Stomach smooth muscle (tissue), 2 donors: ENCODE data around the gene MAFG.

Experiments
- H3K27ac ChIP-seq: one replicate; pipeline ENCODE4 v1.7.0; 2013; ENCODE audit warnings: mild to moderate bottlenecking, low read length, inconsistent platforms
- H3K27me3 ChIP-seq, 2 donors: one replicate each; pipeline ENCODE4 v1.7.0; 2013; ENCODE audit warnings: low read length in 2 of 2; ENCODE audit not compliant: insufficient read depth in 2 of 2, control insufficient read depth in 1 of 2
- H3K36me3 ChIP-seq, 2 donors: one replicate each; pipeline ENCODE4 v1.7.0; 2013; ENCODE audit warnings: low read length in 2 of 2; ENCODE audit not compliant: control insufficient read depth in 2 of 2, insufficient read depth in 2 of 2
- H3K4me1 ChIP-seq: one replicate; pipeline ENCODE4 v1.7.0; 2013; ENCODE audit warnings: low read length; ENCODE audit not compliant: control insufficient read depth, insufficient read depth
- H3K4me3 ChIP-seq, 2 donors: one replicate each; pipeline ENCODE4 v1.7.0; 2013; ENCODE audit warnings: low read length in 2 of 2
- H3K9ac ChIP-seq, 2 donors: one replicate each; pipeline ENCODE4 v1.7.0; 2013; ENCODE audit warnings: low read length in 2 of 2, mild to moderate bottlenecking in 1 of 2
- H3K9me3 ChIP-seq, 2 donors: one replicate each; pipeline ENCODE4 v1.7.0; 2013; ENCODE audit warnings: low read length in 2 of 2; ENCODE audit not compliant: control insufficient read depth in 2 of 2
- donor health status: healthy.
- donor health status: Pancreatic carcinoma.

MAFG gene

DNA sequence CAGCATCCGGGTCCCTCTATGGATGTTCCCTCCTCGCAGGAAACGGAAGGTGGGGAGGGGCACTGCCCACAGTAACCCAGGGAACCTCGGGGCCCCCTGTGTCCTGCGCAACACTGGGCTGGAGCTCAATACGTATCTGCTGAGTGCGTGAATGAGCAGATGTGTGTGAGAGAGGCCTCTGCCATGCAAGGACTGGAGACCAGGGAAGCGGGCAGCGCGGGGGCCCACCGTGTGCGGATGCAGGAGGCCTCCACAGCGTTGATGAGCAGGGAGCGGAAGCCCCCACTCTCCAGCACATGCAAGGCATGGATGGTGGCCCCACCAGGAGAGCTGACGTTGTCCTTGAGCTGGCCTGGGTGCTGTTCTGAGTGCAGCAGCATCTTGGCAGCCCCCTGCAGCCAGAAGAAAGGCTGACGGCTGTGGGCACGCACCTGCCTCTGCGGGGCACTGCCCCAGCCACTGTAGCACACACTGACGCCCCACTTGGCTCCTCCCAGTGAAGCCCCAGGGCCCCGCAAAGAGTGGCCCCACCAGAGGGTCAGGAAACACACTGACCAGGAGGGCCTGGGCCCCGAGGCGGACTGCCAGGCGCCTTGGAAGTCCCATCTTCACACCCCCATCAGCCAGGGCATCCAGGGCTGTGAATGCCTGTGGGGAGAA lies 6.7 kb upstream of the MAFG start:
- Histone ChIP-seq H3K27me3 (peaks cover 0 to 4% of the 10 kb centered on the region in 2 donors), H3K9ac (no peak overlapping the region), H3K4me1 (peaks cover 11% of the 10 kb centered on the region), H3K9me3 (no peaks in the 10 kb centered on the region), H3K27ac (no peak overlapping the region), H3K36me3 (no peaks in the 10 kb centered on the region), H3K4me3 (no peak overlapping the region)

DNA sequence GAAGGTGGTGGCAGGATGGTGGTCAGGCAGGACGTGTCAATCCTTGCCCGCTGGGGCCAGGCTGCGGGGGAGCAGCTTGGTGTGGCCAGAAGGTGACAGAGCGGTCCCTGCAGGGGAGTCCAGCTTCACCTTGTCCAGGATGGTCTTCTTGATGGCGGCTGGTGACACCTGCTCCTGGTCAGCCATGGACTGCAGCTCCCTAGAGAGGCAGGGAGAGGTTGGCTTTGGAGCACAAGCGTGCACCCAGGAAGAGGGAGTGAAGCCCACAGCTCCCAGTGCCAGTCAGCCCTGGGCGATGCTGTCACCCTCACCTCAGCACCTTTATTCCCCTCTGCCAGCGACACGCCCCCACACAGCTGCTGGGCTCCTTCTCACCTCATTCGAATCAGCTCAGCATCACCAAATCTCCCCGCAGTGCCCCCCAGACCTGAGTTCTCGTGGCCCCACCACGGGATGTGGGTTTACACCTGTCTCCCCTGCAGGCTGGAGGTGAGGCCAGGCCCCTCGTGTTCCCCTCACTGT lies 5.7 kb upstream of the MAFG start:
- Histone ChIP-seq H3K27me3 (peaks cover 4 to 8% of the 10 kb centered on the region in 2 donors), H3K4me1 (peaks cover 17% of the 10 kb centered on the region)

DNA sequence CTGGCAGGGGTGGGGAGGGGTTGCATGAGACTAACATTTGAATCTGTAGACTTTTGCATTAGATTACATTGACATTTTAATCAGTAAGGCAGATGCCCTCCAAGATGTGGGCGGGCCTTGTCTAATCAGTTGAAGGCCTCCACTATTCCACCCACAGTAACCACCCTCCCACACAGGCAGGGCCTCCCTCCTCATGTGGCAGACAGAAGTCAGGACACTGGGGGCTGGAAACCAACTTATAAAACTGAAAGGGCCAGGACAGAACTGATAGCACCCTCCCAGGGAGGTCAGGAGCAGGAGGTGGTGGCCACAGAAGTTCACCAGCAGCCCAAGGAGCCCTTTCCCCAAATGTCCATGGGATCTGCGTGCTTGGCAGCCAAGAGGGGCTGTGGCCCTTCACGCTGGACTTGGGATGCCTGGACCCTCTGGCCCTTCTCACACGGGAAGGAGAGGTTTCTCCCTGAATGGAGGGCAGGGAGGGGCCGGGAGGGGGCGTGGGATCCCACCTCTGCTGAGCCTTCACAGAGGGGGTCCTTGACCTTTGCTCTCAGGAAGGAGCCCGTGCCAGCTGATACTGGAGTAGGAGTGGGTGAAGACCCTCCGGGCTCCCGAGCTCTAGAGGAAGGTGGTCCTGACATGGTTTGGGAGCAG lies 4.9 kb upstream of the MAFG start:
- H3K27ac ChIP-seq: no peak overlapping the region
- H3K27me3 ChIP-seq: peaks cover 4 to 11% of the 10 kb centered on the region in 2 donors
- no peak overlapping the region for H3K4me3 ChIP-seq
- no peaks in the 10 kb centered on the region for H3K9me3 ChIP-seq
- H3K9ac ChIP-seq: no peak overlapping the region
- peaks cover 20% of the 10 kb centered on the region for H3K4me1 ChIP-seq
- H3K36me3 ChIP-seq: no peaks in the 10 kb centered on the region

More for the DNA sequence above, 5.7 kb upstream of the MAFG start:
- Histone ChIP-seq H3K36me3 (no peaks in the 10 kb centered on the region), H3K9me3 (no peaks in the 10 kb centered on the region), H3K27ac (no peak overlapping the region), H3K4me3 (no peak overlapping the region), H3K9ac (no peak overlapping the region)

DNA sequence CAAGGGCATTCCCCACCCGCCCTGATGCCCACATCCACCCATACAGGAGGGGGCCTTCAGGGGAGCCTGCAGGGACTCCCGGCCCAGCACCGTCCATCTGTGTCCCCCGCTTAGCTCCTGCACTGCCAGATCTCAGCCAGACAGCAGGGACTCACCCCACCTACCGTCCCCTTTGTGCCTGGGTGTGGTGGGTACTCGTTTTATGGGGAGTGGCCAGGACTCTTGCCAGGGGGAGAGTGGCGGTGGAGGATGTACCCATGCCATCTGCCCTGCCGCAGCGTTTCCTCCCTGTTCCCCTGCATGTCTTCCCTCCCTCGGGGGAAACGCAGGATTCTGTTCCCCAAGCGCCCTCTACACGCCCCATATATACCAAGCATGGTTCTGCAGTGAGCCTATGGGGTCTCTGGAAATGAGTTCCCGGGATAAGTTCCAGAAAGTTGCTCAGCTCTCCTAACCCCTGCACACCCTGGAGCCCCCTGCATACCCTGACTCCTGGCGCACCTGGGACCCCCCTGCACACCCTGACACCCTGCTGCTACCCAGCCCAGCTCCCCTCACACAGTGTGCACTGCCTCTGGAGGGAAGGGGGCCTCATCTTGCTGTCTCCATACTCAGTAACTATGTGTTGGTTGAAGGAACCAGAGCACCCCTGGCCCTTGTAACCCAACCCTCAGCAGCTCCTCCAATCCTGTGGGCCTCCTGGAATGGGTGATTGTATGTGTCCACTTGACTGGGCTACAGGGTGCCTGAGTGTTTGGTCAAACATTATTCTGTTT lies 4.2 kb upstream of the MAFG start:
- H3K27me3 ChIP-seq: peaks cover 4 to 11% of the 10 kb centered on the region in 2 donors
- H3K9me3 ChIP-seq: no peaks in the 10 kb centered on the region
- H3K9ac ChIP-seq: no peak overlapping the region
- no peaks in the 10 kb centered on the region for H3K36me3 ChIP-seq
- H3K4me1 ChIP-seq: peaks cover 15% of the 10 kb centered on the region
- no peak overlapping the region for H3K27ac ChIP-seq
- H3K4me3 ChIP-seq: no peak overlapping the region

DNA sequence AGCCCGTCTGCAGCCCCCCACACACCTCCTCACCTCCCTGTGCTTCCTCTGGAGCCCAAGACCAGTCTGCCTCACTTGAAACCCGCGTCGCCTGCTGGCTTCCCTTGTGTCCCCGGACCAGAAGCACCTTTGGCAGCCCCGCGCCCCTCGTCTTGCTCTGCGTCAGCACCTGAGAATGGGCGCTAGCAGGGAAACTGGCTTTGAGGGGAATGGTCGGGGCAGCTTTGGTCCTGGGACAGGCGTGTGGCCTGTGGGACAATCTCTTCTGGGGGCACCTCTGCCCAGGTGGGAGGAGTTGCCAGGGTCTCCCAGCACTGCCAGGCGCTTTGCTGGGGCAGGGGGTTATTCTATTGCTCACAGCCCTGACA lies 3.6 kb upstream of the MAFG start:
- H3K9ac ChIP-seq: no peak overlapping the region
- H3K27me3 ChIP-seq: peaks cover 4 to 11% of the 10 kb centered on the region in 2 donors
- H3K27ac ChIP-seq: no peak overlapping the region
- no peaks in the 10 kb centered on the region for H3K36me3 ChIP-seq
- H3K9me3 ChIP-seq: no peaks in the 10 kb centered on the region
- H3K4me3 ChIP-seq: no peak overlapping the region
- H3K4me1 ChIP-seq: peaks cover 13% of the 10 kb centered on the region

DNA sequence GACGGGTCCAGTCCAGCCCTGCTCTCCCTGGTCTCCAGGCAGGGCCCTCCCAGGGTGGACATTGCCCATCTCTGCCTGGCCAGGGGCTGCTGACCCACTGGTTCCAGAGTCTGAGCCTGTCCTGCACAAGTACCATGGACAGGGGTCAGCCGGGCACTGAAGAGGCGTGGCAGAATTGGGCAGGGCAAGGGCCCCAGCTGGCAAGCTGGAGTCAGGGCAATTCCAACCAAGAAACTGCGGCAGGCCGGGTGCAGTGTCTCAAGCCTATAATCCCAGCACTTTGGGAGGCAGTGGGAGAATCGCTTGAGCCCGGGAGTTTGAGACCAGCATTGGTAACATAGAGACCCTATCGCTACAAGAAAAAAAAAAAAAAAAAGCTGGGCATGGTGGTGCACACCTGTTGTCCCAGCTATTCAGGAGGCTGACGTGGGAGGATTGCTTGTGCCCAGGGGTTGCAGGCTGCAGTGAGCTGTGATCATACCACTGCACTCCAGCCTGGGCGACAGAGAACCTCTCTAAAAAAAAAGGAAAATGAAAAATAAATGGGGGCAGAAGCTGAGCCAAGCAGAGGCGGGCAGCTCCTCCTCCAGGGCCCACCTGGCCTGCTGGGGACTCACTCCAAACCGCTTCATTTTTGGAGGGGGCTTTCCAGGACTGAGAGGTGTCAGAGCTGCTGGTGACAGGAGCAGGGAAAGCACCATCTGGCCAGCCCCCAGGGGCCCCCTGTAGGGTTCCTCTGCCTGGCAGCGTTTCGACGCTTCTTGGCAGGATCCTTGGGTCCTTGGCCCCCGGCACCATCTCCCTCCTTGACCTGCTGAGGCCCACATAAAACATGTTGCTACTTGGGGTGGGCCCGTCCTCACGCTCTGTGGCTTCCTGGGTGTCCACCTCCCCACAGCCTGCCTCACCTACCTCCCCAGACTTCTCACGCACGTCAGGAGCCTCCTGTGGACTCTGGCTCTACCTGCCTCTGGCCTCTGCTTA lies 2.9 kb upstream of the MAFG start:
- peaks cover 18% of the 10 kb centered on the region for H3K4me1 ChIP-seq
- H3K27me3 ChIP-seq: peaks cover 4 to 11% of the 10 kb centered on the region in 2 donors
- no peaks in the 10 kb centered on the region for H3K9me3 ChIP-seq
- H3K9ac ChIP-seq: no peak overlapping the region
- H3K4me3 ChIP-seq: no peak overlapping the region
- H3K36me3 ChIP-seq: no peaks in the 10 kb centered on the region
- no peak overlapping the region for H3K27ac ChIP-seq

DNA sequence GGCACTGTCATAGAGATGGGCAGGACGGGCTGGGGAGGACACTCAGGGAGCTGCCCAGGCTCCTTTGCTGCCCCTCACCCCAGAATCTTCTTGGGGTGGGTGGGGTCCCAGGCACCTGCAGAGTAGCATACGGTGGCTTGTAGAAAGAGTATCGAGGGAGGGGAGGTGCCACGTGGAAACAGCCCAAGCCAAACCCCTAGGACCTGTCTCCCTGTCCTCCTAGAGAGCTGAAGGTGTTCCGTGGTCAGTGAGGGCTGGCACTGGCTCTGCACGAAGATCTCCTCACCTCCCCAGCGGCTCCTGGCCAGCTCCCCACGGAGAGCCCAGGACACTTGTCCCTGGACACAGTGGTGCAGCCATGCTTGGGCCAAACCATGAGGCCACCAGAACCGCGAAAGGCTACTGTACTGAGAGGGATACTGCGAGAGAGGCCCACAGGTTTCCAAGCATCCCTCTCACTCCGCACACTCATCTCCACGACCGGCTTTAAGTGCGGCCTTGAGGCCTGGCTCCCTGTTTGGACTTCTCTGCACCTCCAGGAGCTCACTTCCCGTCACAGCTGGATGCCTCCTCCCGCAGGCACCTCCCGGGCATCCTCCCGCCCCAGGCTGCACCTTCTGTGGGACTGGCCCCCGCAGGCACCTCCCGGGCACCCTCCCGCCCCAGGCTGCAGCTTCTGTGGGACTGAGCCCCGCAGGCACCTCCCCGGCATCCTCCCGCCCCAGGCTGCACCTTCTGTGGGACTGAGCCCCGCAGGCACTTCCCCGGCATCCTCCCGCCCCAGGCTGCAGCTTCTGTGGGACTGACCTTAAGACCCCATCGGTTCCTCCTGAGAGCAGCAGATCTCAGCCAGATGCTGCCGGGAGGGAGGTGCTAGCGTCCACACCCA lies 2.0 kb upstream of the MAFG start:
- H3K9me3 ChIP-seq: no peaks in the 10 kb centered on the region
- peaks cover 4 to 11% of the 10 kb centered on the region in 2 donors for H3K27me3 ChIP-seq
- no peaks in the 10 kb centered on the region for H3K36me3 ChIP-seq
- peaks cover 27% of the 10 kb centered on the region for H3K4me1 ChIP-seq
- no peak overlapping the region for H3K9ac ChIP-seq
- no peak overlapping the region for H3K4me3 ChIP-seq
- no peak overlapping the region for H3K27ac ChIP-seq

DNA sequence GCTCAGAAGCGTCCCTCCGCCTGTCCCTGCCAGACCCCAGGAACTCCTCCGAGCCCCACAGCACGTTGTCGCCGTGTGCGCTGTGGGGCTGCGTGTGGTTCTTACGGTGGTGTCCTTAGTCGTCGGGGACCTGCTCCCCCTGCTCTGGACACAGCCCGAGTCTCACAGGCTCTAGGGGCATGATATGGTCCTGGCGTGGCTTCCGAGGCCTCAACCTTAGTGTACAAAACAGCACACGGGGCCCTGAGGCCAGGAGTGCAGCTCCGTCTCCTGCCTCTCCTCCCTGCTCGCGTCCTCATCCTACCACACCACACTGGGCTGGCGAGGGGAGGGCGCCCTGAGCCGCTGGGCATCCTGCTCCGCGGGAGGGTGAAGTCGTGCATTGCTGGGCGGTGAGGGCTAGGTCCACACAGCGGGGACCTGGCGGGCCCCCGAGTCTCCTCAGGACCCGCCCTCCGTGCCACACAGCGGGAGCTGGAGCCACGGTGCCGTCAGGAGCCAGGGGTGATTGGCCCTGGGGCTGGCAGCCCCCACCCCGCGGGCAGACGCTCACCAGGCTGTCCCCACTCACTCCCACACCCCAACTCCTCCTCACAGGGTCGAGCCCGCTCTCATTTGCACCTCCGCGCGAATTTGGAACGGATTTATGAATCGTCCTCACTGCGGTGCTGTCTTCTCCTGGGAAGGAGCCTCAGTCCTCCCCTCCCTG lies 1.2 kb upstream of the MAFG start:
- Histone ChIP-seq H3K27me3 (peaks cover 4 to 11% of the 10 kb centered on the region in 2 donors), H3K4me3 (peak overlapping the region in 1 of 2 donors; percentile 69), H3K36me3 (no peaks in the 10 kb centered on the region), H3K9ac (peak overlapping the region in 1 of 2 donors; percentile 42), H3K27ac (no peak overlapping the region), H3K9me3 (no peaks in the 10 kb centered on the region), H3K4me1 (peaks cover 35% of the 10 kb centered on the region)

DNA sequence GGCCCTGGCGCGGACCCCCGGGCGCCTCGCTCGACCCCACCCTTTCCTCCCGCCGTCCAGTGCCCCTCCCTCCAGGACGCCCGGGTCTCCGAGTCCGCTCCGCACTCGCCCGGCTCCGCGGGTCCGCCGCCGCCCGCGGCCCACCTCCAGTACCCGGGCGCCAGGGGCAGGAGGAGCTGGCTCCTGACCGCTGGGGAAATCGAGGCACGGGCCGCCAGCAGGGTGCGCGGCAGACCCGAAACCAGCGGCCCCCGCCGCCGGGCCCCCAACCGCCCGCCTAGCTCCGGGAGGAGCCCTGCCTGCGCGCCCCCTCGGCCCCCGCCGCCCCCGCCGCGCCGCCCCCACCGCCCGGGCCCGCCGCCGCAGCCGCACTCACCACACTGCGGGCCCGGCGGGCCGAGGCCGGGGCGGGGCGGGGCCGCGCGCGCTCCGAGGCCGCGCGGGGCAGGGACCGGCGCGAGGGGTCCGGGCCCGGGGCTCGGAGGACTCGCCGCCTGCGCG lies 333 bp downstream of the MAFG start:
- Histone ChIP-seq H3K27me3 (peaks cover 4 to 11% of the 10 kb centered on the region in 2 donors), H3K27ac (peak overlapping the region; percentile 86), H3K36me3 (peaks cover 2 to 5% of the 10 kb centered on the region in 2 donors), H3K9me3 (no peaks in the 10 kb centered on the region), H3K4me3 (peak overlapping the region; percentile 80 to 81), H3K9ac (peak overlapping the region; percentile 75 to 80), H3K4me1 (peaks cover 50% of the 10 kb centered on the region)
